Uterus (tissue), 2 donors: Measurements from ENCODE around the gene ID3.

ENCODE experiments used
- POLR2A ChIP-seq, 2 donors: fragments of 450-650 bp; IDR thresholded peaks; one replicate each; pipeline ENCODE4 v1.6.1; 2016; ENCODE audit warnings: antibody characterized with exemption in 2 of 2, mild to moderate bottlenecking in 1 of 2, moderate library complexity in 1 of 2
- TF ChIP-seq, protein P1 (sequence below), 4 experiments: fragments of 200-600 bp in 2 of 4; fragments of 450-650 bp in 2 of 4; sonication (generic) in 2 of 4; IDR thresholded peaks; one replicate each; pipeline ENCODE4 v1.5.1; 2016 to 2019; ENCODE audit warnings: antibody characterized with exemption in 4 of 4, mild to moderate bottlenecking in 2 of 4, moderate library complexity in 1 of 4

- TF ChIP-seq, protein P1, sequence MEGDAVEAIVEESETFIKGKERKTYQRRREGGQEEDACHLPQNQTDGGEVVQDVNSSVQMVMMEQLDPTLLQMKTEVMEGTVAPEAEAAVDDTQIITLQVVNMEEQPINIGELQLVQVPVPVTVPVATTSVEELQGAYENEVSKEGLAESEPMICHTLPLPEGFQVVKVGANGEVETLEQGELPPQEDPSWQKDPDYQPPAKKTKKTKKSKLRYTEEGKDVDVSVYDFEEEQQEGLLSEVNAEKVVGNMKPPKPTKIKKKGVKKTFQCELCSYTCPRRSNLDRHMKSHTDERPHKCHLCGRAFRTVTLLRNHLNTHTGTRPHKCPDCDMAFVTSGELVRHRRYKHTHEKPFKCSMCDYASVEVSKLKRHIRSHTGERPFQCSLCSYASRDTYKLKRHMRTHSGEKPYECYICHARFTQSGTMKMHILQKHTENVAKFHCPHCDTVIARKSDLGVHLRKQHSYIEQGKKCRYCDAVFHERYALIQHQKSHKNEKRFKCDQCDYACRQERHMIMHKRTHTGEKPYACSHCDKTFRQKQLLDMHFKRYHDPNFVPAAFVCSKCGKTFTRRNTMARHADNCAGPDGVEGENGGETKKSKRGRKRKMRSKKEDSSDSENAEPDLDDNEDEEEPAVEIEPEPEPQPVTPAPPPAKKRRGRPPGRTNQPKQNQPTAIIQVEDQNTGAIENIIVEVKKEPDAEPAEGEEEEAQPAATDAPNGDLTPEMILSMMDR (IDR thresholded peaks at IDR 0.05), result no peak
- TF ChIP-seq POLR2A (IDR thresholded peaks at IDR 0.05), result no peak
Measured at GRCh38 chr1:23570001-23570691, 10.8 kb upstream of the ID3 start.
